HG03432 (cell line): ENCODE results near the gene ENOSF1.

Experiments
- ATAC-seq: cut with Tn5 transposase; IDR thresholded peaks from one replicate; pipeline ENCODE4 v1.9.1; 2021; ENCODE audit warnings: mild to moderate bottlenecking, moderate library complexity; ENCODE audit not compliant: unreplicated experiment

Gene ENOSF1

DNA sequence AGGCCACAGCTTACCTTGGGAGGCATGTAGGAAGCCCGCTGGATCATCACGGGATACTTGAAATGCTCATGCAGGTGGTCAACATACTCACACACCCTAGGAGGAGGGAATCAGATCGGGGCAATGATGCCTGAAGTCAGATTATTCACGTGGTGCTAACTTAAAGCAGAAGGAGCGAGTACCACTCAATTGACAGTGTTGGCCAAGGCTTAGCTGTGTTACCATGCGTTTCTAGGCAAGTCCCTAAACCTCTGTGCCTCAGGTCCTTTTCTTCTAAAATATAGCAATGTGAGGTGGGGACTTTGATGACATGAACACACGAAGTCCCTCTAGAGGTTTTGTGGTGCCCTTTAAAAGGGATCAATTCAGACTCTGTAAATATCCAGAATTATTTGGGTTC, 37.1 kb downstream of the ENOSF1 start:
- ATAC-seq, result no peak

DNA sequence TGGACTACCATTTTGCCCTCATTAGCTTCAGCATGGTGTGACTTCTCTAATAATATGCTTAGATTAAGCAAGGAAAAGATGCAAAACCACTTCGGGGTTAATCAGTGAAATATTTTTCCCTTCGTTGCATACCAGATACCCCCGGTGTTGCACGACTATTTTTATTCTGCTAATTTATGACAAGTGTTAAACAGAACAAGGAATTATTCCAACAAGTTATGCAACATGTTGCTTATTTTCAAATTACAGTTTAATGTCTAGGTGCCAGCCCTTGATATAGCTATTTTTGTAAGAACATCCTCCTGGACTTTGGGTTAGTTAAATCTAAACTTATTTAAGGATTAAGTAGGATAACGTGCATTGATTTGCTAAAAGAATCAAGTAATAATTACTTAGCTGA, 38.7 kb downstream of the ENOSF1 start:
- no peak for ATAC-seq

DNA sequence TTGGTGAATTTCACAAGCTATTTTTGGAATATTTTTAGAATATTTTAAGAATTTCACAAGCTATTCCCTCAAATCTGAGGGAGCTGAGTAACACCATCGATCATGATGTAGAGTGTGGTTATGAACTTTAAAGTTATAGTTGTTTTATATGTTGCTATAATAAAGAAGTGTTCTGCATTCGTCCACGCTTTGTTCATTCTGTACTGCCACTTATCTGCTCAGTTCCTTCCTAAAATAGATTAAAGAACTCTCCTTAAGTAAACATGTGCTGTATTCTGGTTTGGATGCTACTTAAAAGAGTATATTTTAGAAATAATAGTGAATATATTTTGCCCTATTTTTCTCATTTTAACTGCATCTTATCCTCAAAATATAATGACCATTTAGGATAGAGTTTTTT, 39.1 kb downstream of the ENOSF1 start:
- ATAC-seq, result no peak

DNA sequence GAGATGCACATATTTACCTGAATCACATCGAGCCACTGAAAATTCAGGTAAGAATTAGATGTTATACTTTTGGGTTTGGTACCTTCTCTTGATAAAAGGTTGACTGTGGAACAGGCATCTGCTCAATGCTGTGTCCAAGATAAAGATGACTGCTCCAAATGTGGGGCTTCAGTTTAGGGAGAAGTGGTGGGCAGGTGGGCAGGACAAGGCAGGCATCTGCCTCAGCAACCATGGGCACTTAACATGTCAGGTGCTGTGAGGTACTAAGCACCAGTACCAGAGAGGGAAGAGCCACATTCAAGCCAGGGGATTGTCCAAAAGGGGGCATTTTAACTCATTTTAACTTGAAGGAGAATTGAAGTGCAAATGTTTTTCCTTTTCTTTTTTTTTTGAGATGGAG, 41.0 kb downstream of the ENOSF1 start:
- ATAC-seq, result no peak

DNA sequence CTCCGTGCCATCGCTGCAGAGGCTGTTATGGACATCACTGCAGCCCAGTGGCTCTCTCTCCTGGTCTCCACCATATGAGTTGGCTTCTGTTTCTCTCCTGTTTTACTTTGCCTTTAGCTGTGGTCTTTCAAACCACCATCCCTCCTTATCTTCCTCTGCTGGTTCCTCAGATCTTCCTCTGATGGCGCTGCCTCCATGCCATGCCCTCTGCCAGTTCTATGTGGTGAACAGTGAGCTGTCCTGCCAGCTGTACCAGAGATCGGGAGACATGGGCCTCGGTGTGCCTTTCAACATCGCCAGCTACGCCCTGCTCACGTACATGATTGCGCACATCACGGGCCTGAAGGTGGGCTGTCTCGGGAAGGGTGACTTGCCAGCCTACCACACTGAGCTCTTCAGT, 41.9 kb downstream of the ENOSF1 start:
- no peak for ATAC-seq

DNA sequence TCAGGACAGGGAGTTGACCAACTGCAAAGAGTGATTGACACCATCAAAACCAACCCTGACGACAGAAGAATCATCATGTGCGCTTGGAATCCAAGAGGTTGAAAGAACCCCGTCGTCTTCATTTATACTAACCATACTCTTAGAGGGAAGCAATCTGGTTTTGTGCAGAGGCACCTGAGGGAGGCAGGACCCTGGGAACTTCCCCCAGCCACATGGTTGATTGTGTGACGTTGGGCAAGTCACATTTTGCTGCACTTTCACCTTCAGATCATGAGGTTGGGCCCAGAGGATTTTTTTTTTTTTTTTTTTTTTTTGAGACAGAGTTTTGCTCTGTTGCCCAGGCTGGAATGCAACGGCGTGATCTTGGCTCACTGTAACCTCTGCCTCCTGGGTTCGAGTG, 43.4 kb downstream of the ENOSF1 start:
- no peak for ATAC-seq

DNA sequence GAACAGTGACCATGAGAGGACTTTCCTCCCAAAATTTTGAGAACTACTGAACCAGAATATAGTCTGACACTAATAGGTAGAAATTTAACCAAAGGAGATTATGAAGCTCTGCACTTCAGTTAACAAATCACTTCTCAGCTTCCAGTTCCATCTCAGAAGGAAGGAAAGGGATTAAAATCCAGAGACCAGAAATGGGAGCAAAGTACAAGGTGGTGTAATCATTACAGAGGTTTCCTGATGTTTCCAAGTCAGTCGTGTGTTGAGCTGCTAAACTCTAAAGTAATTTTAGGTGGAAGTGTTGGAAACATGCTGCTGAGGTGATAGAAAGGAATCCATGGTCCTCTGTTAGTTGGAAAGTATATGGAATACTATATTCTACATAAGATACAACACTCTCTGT, 44.2 kb downstream of the ENOSF1 start:
- no peak for ATAC-seq

DNA sequence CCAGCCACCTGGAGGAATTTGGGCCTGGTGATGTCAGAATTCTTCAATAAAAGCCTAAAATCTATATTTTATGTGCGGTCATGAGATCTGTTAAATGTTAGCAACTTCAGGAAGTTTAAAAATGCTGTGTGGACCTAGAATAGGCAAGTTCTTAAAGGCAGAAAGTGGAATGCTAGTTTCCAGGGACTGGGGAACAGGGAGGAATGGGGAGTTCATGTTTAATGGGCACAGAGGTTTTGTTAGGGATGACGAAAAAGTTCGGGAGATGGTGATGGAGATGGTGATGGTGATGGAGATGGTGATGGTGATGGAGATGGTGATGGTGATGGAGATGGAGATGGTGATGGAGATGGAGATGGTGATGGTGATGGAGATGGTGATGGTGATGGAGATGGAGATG, 45.8 kb downstream of the ENOSF1 start:
- ATAC-seq, result no peak

DNA sequence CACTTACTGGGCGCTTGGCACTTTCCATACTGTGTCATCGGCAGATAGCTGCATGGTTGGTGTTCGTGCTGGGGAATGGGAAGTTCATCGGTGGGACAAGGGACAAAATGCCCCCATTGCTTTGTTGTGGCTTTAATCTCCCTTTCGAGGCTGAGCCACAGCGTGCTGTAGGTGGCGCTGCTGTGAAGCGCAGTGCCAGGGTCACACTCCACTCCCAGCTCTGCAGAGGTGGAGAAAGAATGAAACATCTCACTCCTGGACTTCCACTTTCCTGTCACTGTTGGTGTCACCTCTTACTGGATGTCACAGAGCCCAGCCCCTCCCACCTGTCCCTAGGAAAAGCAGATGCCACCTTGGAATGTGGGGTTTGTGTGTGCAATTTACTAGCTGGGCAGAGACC, 46.3 kb downstream of the ENOSF1 start:
- no peak for ATAC-seq

DNA sequence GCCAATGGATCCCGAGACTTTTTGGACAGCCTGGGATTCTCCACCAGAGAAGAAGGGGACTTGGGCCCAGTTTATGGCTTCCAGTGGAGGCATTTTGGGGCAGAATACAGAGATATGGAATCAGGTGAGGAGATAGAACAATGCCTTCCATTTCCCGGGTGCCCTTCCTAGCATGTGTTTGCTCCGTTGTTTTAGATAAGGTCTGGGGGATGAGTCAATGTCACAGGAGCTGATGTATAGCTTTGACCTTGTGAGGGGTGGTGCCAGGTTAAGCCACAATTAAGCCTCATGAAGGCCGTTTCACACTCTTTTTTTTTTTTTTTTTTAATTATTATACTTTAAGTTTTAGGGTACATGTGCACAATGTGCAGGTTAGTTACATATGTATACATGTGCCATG, 50.2 kb downstream of the ENOSF1 start:
- no peak for ATAC-seq

DNA sequence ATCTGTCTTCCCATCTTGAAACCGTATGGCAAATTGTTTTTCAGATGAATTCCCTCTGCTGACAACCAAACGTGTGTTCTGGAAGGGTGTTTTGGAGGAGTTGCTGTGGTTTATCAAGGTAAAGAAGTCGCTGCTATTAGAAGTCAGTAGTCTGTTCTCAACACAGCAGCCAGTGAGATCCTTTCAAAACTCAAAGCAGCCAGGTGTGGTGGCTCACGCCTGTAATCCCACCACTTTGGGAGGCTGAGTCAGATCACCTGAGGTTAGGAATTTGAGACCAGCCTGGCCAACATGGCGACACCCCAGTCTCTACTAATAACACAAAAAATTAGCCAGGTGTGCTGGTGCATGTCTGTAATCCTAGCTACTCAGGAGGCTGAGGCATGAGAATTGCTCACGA, 52.8 kb downstream of the ENOSF1 start:
- no peak for ATAC-seq

DNA sequence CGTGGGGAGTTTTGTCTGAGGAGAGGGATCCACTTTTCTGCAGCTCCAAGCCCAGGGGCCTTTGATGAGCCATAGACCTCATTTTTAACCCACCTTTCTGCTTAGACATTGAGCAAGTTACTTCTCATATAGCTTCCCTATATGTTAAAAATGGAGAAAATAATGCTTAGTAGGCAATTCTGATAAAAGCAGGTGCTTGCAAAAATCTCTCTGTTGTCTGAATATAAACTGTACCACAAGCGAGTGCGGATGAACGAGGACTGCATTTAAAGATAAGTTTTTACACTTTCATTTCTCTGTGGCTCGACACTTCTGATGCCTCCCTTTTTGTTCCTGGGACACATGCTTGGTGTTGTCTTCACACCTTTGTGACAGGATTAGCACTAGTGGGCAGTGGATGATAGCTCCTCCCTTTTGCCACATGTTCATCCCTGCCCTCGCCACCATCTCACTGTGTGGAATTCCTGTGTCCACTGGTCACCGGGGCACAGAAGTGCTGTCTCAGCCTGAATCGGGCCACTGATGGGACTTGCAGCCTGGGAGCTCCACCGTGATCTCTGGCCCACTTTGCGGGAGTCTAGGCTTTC, 53.4 kb downstream of the ENOSF1 start:
- no peak for ATAC-seq

DNA sequence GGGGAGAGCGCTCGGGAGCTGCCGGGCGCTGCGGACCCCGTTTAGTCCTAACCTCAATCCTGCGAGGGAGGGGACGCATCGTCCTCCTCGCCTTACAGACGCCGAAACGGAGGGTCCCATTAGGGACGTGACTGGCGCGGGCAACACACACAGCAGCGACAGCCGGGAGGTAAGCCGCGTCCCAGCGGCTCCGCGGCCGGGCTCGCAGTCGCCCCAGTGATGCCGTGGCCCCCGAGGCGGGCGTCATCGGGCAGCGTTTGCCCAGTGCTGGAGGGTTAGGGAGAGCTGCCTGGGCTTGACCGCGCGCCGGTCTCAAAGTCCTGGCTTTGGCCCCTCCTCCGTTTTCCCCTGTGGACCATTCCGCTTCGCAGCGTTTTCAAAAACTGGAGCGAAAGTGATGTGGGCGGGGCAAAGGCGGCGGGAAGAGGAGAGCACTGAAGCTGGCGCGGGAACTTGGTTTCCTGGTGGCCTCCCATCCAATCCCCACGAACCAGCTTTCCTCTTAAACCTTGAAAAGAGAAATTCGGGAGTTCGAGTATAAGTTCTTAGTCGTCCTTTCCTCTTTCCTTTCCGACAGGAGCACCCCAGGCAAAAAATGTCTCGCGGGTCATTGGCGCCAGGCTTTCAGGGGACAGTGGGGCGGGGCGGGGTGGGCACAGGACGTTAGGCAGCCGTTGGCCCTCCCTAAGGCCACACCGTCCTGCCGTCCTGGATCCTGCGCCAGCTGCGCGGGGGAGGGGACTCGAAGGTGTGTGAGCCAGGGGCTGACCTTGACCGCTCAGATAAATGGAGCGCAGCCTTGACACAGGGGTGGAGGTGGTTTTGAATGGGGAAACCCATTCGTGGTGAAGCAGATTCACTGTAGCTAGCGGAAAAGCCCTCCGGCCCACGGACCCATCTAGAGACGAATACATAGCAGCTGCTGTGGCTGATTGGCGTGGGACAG, 54.2 kb downstream of the ENOSF1 start:
- ATAC-seq, result peak; percentile 71

DNA sequence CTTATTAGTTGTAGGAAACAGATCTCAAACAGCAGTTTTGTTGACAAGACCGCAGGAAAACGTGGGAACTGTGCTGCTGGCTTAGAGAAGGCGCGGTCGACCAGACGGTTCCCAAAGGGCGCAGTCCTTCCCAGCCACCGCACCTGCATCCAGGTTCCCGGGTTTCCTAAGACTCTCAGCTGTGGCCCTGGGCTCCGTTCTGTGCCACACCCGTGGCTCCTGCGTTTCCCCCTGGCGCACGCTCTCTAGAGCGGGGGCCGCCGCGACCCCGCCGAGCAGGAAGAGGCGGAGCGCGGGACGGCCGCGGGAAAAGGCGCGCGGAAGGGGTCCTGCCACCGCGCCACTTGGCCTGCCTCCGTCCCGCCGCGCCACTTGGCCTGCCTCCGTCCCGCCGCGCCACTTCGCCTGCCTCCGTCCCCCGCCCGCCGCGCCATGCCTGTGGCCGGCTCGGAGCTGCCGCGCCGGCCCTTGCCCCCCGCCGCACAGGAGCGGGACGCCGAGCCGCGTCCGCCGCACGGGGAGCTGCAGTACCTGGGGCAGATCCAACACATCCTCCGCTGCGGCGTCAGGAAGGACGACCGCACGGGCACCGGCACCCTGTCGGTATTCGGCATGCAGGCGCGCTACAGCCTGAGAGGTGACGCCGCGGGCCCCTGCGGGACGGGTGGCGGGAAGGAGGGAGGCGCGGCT, 55.0 kb downstream of the ENOSF1 start, which contains the start of gene TYMS:
TSS of gene TYMS (plus strand) at position 343 of the 690 bp plus-strand sequence. CDS start at position 433, 90 bp downstream.
- peak; percentile 63 for ATAC-seq

DNA sequence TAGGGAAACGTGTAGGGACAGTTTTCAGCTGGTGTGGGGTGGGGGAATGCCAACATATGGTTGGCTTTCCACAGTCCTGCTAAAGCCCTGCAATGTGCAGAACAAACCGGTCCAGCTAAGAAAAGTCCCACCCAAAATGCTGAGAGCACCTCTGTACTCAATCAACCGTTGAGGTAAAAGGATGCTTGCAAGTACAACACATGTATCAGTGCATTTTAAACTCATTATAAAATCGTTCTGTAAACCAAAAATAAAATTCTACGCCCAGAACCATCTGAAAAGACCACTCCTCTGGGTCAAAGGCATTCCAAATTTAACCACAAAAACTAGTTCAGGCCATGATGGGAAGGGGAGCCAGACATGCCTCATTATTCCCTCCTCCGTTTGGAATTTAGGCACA, 57.0 kb downstream of the ENOSF1 start:
- ATAC-seq, result no peak

DNA sequence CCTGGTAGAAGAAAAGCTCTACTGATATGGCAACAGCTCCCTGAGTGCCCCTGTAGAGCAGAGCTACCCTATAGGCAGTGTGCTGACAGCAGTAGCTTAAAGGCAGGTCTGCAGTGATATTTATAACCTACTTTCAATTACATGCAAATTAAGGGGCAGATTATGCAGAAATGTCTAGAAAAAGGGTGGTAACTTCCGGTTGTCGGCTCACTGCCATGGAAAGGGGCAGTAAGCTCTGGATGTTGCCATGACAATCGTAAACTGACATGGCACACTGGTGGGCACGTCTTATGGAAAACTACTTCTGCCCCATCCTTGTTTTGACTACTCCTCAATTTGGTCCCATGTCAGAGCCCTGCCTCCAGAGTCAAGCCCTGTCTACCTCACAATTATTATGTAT, 57.8 kb downstream of the ENOSF1 start:
- ATAC-seq, result no peak

DNA sequence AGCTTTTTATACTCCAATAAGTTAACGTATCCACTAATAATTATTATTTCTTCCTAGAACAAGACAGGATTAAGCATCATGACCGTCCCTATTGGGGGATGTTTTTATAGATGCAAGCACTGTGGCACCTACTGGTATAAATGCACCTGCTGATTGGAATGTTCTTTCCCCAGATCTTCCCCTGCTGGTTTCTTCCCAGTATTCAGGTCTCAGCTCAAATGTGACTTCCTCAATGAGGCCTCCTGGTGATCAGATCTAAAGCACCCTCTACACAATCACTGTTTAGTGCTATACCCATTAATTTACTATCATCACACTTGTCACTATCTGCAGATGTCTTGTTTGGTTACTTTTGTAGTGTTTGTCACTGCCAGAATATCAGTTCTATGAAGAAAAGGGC, 58.9 kb downstream of the ENOSF1 start:
- ATAC-seq, result no peak

DNA sequence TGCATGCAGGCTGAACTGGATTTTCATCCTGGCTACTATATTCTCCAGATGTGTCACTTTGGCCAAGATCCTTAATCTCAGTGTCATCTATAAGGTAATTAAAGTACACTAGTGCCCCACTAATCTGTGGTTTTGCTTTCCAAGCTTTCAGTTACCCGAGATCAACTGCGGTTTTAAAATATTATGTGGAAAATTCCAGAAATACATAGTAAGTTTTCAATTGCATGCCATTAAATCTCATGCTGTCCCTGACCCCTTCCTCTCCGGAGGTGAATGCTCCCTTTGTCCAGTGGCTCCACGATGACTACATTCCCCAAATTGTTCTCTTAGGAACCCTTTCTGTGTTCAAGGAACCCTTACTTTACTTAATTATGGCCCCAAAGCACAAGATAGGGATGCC, 60.3 kb downstream of the ENOSF1 start:
- no peak for ATAC-seq

DNA sequence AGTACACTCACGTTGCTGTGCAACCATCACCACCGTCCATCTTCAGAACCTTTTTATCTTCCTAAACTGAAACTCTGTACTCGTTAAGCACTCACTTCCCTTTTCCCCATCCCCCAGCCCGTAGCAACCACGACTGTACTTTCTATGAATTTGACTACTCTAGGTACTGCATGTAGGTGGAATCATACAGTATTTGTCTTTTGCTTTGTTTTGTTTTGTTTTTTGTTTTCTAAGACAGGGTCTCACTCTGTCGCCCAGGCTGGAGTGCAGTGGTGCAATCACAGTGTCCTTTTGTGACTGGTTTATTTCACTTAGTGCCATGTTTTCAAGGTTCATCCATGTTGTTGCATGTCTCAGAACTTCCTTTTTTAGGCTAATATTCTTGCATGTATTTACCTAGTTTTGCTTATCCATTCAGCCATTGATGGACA, 62.0 kb downstream of the ENOSF1 start:
- peak; percentile 99 for ATAC-seq

DNA sequence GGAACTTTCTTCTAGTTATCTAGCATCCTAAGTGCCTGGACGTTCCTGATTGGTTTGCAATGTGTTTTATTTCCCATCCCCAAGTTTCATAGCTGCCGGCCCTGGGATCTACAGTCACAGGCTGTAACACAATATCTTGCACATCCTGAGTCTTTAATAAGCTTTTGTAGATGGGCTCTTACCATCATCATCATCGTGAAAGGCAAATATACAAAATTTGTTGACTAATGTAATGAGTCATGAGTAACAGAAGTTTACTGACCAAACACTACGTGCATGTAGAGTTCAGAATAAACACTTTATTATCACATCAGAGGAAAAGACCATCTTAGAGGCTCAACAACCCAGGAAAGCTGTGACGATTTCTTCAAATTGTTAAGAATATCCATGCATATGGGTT, 63.1 kb downstream of the ENOSF1 start:
- ATAC-seq, result no peak

DNA sequence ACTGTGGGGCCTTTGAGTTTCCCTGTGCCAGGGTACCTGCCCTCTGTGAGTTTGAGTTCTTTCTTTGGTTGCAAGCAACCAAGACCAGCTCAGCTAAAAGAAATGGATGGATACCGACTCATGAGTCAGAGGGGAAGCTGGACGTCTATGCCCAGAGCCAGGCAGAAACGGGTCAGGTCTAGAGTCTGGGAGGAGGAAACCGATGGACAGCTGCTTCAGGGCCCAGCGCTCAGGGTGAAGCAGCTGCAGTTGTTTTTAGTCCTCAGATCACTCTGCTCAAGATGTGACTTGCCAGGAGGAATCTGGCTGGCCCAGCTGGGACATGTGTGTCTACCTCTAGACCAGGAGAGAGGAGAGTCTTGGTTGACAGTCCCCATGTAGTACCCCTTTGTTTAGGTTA, 65.1 kb downstream of the ENOSF1 start:
- ATAC-seq, result no peak
